Hepatocyte (in vitro differentiated cells): ENCODE data around the gene GRK5. TPM values are rescaled to one million over a fixed set of nuclear protein-coding genes. Genes with fewer than 3 reads are reported as not detected.
A peak's percentile ranks its signal among the peaks of the same experiment; 100 is the strongest.

Source experiments
- DNase-seq: peaks from one replicate; pipeline ENCODE4 v3.0.0-alpha.2; 2016; ENCODE audit warnings: low spot score
- H2AFZ ChIP-seq: fragments of 200-600 bp; sonication (generic); 2 replicates; pipeline ENCODE4 v1.6.0; 2016; ENCODE audit warnings: antibody characterized with exemption, mild to moderate bottlenecking
- H3K27ac ChIP-seq: fragments of 200-600 bp; sonication (generic); 2 replicates; pipeline ENCODE4 v1.5.1; 2016; ENCODE audit warnings: mild to moderate bottlenecking
- H3K27me3 ChIP-seq: fragments of 200-600 bp; sonication (generic); 2 replicates; pipeline ENCODE4 v1.6.1; 2016
- H3K36me3 ChIP-seq: fragments of 200-600 bp; sonication (generic); replicated peaks from 2 replicates; pipeline ENCODE4 v1.5.1; 2016; ENCODE audit warnings: low read depth; ENCODE audit not compliant: insufficient read depth
- H3K4me1 ChIP-seq: fragments of 200-600 bp; sonication (generic); 2 replicates; pipeline ENCODE4 v1.5.1; 2016; ENCODE audit warnings: mild to moderate bottlenecking, moderate library complexity; ENCODE audit not compliant: insufficient read depth
- H3K4me2 ChIP-seq: fragments of 200-600 bp; sonication (generic); 2 replicates; pipeline ENCODE4 v1.6.0; 2016
- H3K4me3 ChIP-seq: fragments of 200-600 bp; sonication (generic); 2 replicates; pipeline ENCODE4 v1.5.1; 2016; ENCODE audit warnings: mild to moderate bottlenecking
- H3K79me2 ChIP-seq: fragments of 200-600 bp; sonication (generic); 2 replicates; pipeline ENCODE4 v1.6.0; 2017; ENCODE audit warnings: mild to moderate bottlenecking
- H3K9me2 ChIP-seq: fragments of 200-600 bp; sonication (generic); replicated peaks from 2 replicates; pipeline ENCODE4 v1.6.0; 2017; ENCODE audit warnings: mild to moderate bottlenecking; ENCODE audit not compliant: insufficient read depth
- H3K9me3 ChIP-seq: fragments of 200-600 bp; sonication (generic); 2 replicates; pipeline ENCODE4 v1.5.1; 2016; ENCODE audit warnings: low read depth, mild to moderate bottlenecking
- H4K20me1 ChIP-seq: fragments of 200-600 bp; sonication (generic); 2 replicates; pipeline ENCODE4 v1.6.0; 2016; ENCODE audit warnings: mild to moderate bottlenecking; ENCODE audit not compliant: insufficient read depth, poor library complexity, severe bottlenecking
- CTCF ChIP-seq: fragments of 200-600 bp; sonication (generic); IDR thresholded peaks from 2 replicates; pipeline ENCODE4 v1.5.1; 2016; ENCODE audit warnings: antibody characterized with exemption, mild to moderate bottlenecking; ENCODE audit not compliant: poor library complexity
- EZH2 ChIP-seq: fragments of 200-600 bp; sonication (generic); IDR thresholded peaks from 2 replicates; pipeline ENCODE4 v1.6.1; 2016; ENCODE audit warnings: antibody characterized with exemption, mild to moderate bottlenecking, borderline replicate concordance
- EZH2phosphoT487 ChIP-seq: fragments of 200-600 bp; sonication (generic); IDR thresholded peaks from one replicate; pipeline ENCODE4 v1.6.1; 2018; ENCODE audit warnings: antibody characterized with exemption, mild to moderate bottlenecking, low read depth, moderate library complexity; ENCODE audit not compliant: unreplicated experiment, severe bottlenecking
- WGBS: methylation state at CpG from one replicate; pipeline ENCODE4 v1.1.6; 2016; ENCODE audit warnings: low lambda C conversion rate; ENCODE audit errors: missing lambda C conversion rate; 5-methylcytosine and 5-hydroxymethylcytosine counted together
- polyA plus RNA-seq: library from polyadenylated mRNA; unstranded; fragments of >200 nt; fragmentation: Nextera tagmentation; extraction: Ambion mirVana; gene quantifications from 2 replicates; pipeline ENCODE4 v1.2.1, GENCODE V29; 2016
- total RNA-seq: library from RNA; depleted of rRNA; stranded (reverse); fragments of >200 nt; gene quantifications from 2 replicates; pipeline ENCODE4 v1.2.3, GENCODE V29; 2014

Gene GRK5
- total and polyA plus RNA-seq, 2 experiments from 2014 or later, result 7.6 to 19.9 TPM

GRCh38 chr10:119347181-119347974, 140.0 kb downstream of the GRK5 start:
- Histone ChIP-seq H4K20me1 (no peaks in the 10 kb centered on the region), H3K9me3 (no peaks in the 10 kb centered on the region), H3K27ac (no peak overlapping the region), H3K4me2 (no peak overlapping the region), H3K9me2 (no peaks in the 10 kb centered on the region), H3K4me1 (peaks cover 22% of the 10 kb centered on the region), H3K36me3 (no peaks in the 10 kb centered on the region), H2AFZ (no peak overlapping the region), H3K79me2 (no peaks in the 10 kb centered on the region), H3K4me3 (no peak overlapping the region), H3K27me3 (no peaks in the 10 kb centered on the region)
- no peak for DNase-seq
- WGBS, result 97% methylated on average over 17 of the region's 17 CpGs
- TF ChIP-seq EZH2phosphoT487, result no peak
- TF ChIP-seq CTCF, result no peak
- no peak for TF ChIP-seq EZH2

- H3K4me1 ChIP-seq, result peaks cover 16% of the 10 kb centered on the region
- no peaks in the 10 kb centered on the region for H3K79me2 ChIP-seq
- TF ChIP-seq EZH2, result no peak
- no peak for TF ChIP-seq EZH2phosphoT487
- no peak for TF ChIP-seq CTCF
- H3K9me3 ChIP-seq, result no peaks in the 10 kb centered on the region
- H2AFZ ChIP-seq, result no peak overlapping the region
- no peak overlapping the region for H3K27ac ChIP-seq
- H3K4me2 ChIP-seq, result no peak overlapping the region
- 94% methylated on average over 5 of the region's 5 CpGs for WGBS
- no peak for DNase-seq
- H3K4me3 ChIP-seq, result no peak overlapping the region
- no peaks in the 10 kb centered on the region for H3K27me3 ChIP-seq
- no peaks in the 10 kb centered on the region for H3K9me2 ChIP-seq
- no peaks in the 10 kb centered on the region for H3K36me3 ChIP-seq
- no peaks in the 10 kb centered on the region for H4K20me1 ChIP-seq
These were observed 140.7 kb downstream of the GRK5 start for GRCh38 chr10:119348106-119348505.

- Histone ChIP-seq H4K20me1 (no peaks in the 10 kb centered on the region), H3K4me2 (no peak overlapping the region), H3K4me3 (no peak overlapping the region), H3K27ac (no peak overlapping the region), H2AFZ (no peak overlapping the region), H3K9me2 (no peaks in the 10 kb centered on the region), H3K36me3 (no peaks in the 10 kb centered on the region), H3K9me3 (no peaks in the 10 kb centered on the region), H3K79me2 (no peaks in the 10 kb centered on the region), H3K27me3 (no peaks in the 10 kb centered on the region), H3K4me1 (peaks cover 16% of the 10 kb centered on the region)
- TF ChIP-seq EZH2, result no peak
- peak; percentile 18 for TF ChIP-seq CTCF
- DNase-seq, result no peak
- 85% methylated on average over 15 of the region's 15 CpGs for WGBS
These were observed 141.3 kb downstream of the GRK5 start for GRCh38 chr10:119348516-119349240.
